GM20000 (cell line): Measurements from ENCODE around the gene STK32C.

Experiments used
- DNase-seq: peaks from one replicate; pipeline ENCODE4 v3.0.0; 2012; ENCODE audit warnings: low spot score
- TF ChIP-seq, protein P1 (sequence below): IDR thresholded peaks from 2 replicates; pipeline ENCODE4 v1.5.1; 2012; ENCODE audit warnings: mild to moderate bottlenecking, control low read depth; ENCODE audit errors: extremely low read depth, missing control alignments

Gene STK32C

DNA sequence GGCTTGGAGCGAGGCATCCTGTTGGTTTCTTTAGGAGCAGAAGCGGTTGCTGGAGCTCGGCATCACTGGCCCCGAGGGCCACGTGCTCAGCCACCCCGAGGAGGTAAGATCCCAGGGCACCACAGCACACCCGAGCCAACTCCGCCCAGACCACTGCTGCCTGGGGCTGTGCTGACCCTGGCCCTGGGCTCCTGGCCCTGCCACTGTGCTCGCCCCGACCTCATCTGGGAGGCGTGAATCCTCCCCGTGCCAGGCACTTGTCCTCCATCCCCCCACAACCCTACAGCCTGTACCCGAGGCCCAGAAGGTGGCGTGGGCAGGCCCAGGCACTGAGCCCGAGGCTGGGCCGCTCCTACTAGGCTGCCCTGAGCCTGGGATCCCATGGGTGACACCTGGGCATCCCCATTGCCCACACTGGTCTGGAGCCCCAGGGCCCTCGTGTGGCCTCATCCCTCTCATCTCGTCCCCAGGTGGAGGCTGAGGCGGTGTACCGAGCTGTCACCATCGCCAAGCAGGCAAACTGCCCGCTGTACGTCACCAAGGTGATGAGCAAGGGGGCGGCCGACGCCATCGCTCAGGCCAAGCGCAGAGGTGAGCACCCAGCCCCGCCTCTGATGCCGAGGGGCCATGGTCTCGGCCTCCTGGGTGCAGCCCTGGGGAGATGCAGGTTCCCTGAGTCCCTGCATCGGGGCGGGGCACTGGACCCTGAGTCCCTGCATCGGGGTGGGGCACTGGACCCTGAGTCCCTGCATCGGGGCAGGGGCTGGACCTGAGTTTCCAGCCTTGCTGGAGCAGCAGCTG, 109.2 kb downstream of the STK32C start:
- DNase-seq: no peak
- TF ChIP-seq, protein P1, sequence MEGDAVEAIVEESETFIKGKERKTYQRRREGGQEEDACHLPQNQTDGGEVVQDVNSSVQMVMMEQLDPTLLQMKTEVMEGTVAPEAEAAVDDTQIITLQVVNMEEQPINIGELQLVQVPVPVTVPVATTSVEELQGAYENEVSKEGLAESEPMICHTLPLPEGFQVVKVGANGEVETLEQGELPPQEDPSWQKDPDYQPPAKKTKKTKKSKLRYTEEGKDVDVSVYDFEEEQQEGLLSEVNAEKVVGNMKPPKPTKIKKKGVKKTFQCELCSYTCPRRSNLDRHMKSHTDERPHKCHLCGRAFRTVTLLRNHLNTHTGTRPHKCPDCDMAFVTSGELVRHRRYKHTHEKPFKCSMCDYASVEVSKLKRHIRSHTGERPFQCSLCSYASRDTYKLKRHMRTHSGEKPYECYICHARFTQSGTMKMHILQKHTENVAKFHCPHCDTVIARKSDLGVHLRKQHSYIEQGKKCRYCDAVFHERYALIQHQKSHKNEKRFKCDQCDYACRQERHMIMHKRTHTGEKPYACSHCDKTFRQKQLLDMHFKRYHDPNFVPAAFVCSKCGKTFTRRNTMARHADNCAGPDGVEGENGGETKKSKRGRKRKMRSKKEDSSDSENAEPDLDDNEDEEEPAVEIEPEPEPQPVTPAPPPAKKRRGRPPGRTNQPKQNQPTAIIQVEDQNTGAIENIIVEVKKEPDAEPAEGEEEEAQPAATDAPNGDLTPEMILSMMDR: no peak

DNA sequence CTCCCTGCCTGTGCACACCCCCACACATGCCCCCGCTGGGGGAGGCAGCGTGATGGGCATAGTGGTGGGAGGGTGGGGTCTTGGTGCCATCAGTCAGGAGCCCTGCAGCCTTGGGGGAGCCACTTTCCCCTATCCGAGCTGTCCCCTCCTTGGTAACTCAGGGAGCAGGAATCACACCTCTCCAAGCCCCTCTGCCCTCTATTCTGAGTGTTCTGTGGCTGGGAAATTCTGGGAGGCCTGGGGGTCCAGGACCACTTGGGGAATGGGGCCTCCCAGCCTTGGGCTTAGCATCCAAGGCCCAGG, 109.7 kb downstream of the STK32C start:
- no peak for DNase-seq

DNA sequence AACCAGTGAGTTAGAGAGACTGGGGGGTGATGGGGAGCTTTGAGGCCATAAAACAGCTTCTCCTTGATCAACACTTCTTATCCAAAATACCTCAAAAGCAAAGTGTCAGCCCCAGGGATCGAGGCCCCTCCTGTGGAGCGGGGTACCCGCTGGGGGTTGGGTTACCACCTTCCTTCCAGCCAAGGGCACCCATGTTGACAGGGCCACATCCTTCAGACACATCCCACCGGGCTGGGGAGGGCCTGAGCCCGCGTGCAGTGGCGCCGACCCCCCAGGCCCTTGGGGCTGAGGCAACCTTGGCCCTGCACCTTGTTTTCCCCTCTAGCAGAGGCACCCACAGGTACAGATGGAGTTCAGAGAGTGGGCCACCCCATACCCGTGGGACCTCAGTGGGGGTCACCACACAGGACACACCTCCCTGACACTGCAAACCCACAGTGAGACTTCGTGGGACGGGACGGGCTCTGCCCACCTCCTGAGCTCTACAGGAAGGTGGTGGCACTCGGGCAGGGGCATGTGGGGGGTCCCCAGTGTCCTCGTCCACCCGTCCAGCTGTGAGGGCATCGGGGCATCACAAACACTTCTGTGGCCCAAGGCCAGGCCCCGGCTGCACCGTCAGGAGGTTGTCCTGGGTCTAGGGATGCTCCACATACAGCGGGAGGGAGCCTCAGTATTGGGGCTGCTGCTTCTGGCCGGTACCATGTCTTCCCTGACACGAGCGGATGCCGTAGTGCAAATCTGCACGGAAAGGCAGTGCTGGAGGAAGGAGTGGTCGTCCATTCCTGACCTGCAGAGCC, 110.3 kb downstream of the STK32C start:
- TF ChIP-seq, protein P1: no peak
- no peak for DNase-seq

More for the DNA sequence above, 109.7 kb downstream of the STK32C start:
- TF ChIP-seq, protein P1: no peak

DNA sequence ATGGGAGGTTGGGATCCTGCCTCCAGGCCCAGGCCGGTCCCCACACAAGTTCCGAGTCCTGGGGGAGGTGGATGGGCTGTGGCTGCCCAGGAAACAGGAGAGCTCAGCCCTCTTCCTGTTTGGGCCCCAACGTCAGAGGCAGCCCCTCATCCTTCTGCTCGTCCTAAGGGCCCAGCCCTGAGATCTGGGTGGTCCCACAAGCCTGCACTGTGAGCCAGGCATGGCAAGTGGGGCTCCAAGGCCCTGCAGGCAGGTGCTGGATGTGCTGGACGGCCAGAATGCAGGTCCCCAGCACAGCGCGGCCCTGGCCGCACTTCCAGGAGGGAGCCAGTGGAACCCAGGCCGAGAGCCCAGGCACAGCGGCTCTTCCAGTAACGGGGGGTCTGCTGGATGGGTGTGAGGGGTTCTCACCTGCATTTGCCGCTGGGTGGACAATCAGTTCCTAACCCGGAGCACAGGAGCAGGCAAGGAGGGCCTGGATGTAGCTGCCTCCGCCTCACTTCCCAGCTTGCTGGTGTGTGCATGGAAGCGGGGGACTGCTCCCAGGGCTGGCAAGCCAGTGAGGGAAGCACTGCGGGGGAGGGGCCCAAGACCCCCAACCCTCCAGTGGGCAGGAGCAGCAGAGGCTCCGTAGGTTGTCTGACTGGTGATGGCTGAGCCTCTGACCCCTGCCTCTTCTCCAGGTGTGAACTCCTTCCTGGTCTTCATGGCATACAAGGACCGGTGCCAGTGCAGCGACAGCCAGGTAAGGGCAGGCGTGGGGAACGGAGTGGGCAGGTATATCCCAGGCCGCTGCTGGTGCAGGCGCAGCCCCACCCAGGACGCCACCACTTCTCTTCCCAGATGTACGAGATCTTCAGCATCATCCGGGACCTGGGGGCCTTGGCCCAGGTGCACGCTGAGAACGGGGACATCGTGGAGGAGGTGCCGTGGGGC, 111.3 kb downstream of the STK32C start:
- TF ChIP-seq, protein P1: no peak
- DNase-seq: no peak

DNA sequence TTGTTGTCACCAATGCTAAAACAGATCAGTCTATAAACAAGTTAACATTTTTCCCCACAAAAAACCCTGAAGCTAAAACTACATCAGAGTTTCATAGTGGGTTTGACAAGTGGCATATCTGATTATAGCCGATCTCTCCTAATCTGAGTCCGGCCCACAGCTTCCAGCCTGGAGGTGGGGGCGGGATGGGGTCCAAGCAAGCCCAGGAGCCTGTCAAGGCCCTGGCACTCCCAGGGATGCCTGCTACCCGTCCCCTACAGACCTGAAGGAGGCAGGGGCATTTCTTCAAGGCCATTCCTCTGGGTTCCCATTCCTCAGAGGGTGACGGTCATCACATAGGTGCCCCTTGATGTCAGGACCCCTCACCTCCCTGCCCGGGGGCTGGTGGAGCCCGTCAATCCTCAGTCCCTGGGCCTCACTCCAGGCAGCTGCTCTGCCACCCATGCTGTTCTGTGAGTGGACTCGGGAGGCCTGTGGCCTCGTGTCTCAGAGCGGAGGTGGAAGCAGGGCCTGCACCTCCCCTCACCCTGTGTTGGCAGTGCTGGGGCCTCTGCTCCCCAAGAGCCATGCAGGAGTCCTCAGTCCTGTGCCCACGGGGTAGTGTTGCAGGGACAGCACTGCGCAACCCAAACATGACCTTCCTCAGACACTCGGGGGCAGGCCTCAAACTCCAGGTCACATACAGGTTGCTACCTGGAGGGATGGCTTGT, 112.2 kb downstream of the STK32C start:
- TF ChIP-seq, protein P1: no peak
- DNase-seq: no peak

DNA sequence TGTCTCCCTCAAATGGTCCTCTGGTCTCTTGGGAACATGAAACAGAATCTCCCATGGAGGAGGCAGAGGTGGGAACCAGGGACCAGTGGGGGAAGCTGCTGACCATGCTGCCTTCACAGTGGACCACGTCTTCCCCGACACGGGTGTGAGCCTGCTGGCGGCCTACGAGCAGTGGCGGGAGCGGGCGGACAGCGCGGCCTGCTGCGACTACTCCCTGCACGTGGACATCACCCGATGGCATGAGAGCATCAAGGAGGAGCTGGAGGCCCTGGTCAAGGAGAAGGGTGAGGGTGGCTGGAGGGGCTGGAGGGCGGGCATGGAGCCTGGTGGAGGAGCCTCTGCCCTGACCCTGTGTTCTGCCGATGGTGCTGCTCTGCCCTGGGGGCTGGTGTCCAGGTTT, 113.0 kb downstream of the STK32C start:
- no peak for DNase-seq
- TF ChIP-seq, protein P1: no peak
